ENCODE results near the gene RHOG.

Gene RHOG

DNA sequence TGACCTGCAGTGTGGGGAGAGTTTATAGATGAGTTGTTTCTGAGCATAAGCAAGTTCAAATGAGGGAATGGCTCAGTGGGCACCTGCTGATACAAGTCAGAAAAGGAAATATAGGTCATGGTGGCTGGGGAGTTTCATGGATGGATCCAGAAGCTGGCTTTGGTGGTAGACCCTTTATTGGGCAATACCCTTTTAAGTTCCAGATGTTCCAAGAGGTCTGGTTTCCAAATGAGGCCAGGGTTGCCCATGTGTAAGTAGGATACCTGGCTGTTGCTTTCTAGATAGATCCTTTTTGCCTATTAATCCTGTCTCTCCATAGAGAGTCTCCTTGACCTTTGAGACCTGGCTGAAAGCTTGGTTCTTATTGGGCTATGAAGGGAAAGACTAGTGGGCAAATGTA lies 16.9 kb upstream of the RHOG start:
- no peak for FAIRE-seq

DNA sequence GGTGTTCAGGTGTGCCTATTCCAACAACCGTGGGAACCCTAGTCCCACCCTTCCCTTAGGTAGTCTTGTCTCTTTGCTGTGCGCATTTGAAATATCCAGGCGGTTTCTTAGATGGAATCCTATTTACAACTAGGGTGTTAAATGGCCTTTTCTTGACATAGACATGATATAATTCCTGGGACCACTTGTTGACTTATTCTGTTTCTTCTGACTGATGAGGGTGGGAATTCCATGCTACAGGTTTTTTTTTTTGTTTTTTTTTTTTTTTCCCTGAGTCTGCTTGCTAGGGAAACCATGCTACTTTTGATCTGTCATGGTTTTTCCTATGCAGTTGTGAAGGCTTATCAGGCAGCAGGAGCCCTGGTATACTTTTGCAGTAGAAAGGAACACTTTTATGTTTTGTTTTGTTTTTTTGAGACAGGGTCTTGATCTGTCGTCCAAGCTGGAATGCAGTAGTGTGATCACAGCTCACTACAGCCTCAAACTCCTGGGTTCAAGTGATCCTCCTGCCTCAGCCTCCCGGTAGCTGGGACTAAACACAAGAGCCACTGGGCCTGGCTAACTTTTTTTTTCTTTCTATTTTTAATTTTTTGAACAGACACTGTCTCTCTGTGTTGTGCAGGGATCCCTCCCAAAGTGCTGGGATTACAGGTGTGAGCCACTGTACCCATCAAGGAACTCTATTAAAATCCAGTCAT lies 16.2 kb upstream of the RHOG start:
- FAIRE-seq: no peak

DNA sequence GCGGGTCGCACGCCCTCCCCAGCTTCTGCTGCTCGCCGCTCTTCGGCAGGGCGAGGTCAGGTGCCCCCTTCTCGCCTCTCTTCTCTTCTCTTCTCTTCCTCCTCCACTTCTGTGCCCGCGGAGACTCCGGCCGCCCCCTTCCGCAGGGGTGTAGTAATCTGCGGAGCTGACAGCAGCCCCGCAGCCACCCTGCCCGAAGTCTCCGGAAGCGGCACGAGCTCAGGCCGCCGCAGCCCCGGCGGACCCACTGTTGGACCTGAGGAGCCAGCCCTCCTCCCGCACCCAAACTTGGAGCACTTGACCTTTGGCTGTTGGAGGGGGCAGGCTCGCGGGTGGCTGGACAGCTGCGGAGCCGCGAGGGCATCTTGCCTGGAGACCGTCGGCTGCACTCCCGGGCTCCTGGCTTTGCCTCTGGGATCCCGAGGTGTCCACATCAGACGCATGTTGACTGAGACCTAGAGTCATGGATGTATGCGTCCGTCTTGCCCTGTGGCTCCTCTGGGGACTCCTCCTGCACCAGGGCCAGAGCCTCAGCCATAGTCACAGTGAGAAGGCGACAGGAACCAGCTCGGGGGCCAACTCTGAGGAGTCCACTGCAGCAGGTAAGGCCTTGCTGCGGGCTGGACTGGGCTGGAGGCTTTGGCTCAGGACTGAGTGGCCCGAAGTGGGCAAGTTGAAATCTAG lies 15.2 kb upstream of the RHOG start:
- FAIRE-seq: no peak

DNA sequence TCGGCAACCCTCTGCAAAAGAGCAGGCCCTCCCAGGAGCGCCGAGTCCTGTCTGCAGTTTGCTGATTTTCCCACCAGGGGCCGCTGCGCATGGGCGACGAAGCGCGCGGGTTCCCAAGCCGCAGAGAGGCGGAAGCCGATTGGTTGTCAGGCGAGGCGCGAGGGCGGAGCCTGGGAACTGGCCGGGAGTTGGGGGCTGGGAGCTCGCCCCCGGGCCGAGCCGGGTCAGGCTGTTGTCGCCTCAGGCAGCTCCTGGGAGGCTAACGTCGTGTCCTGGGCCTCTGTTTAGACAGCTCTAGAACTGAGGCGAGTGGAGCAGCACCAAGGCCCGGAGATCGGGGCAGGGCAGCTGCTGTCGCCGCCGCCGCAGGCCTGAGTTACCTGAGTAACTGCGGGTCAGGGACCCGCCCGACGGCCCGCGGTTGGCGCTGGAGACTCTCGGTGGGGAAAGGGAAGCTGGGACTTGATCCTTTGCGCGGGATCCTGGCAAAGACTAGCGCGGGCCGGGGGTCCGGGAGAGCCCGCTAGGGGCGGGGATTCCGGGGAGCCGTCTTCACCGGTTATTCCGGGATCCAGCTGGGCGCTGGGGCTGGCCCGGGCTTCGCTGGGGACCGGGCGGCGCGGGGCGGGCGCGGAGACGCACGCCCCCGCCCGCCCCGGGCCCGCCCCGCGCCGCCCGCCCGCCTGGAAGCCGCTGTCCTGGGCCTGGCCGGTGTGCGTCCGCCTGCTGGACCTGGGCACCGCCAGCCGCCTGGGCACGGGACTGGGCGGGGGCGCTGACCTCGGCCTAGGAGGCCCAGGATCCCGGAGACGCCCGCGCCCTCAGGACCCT lies 14.4 kb upstream of the RHOG start, which contains the start of gene STIM1:
STIM1 (plus strand) TSS at position 688 of the 831 bp plus-strand sequence. CDS start 607 bp downstream, outside the sequence.
- FAIRE-seq: no peak

DNA sequence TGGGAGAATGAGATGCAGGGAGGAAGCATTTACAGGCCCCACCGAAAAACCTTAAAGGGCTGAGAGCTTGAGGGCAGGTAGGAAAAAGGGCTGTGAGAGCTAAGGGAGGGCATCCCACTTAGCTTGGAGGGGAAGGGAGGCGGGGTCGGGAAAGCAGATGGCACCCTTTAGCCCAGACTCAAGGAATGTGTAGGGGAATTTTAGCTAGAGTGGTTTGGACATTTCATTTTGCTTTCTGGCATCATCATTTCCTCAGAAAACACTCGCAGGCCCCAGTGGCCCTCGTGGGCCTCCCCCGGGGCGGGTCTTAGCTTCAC lies 13.9 kb upstream of the RHOG start:
- FAIRE-seq: no peak

DNA sequence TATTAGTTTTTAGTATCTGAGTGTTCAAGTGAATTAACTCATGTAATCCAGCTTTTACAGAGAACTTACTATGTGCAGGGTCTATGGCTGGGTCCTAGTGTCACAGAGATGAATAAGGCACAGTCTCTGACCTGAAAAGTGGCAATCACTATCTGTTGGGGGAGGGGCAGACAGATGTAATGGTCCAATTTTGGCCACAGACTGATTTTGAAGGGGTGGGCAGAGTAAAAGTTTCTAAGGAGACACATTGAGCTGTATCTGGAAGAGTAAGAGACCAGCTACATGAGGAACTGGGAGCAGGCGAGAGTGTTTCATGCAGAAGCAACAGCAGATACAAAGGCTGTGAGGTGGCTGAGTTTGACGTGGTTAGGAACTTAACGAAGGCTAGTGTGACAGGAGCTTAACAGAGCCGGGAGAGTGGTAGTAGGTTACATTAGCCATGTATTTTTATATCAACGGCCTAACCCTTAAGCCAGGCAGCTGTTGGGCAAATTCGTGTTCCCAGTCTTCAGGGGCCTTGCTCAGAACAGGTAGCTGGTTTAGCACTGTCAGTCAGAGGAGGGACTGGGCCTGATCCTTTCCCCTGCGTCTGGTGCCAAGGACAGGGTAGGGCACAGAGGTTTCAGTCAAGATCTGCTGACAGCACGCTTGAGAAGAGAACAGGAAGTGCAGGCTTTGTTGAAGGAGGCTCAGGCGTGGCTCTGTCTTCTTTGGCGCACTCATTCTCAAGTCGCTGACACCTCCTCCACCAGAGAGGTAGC lies 13.3 kb upstream of the RHOG start:
- FAIRE-seq: no peak

DNA sequence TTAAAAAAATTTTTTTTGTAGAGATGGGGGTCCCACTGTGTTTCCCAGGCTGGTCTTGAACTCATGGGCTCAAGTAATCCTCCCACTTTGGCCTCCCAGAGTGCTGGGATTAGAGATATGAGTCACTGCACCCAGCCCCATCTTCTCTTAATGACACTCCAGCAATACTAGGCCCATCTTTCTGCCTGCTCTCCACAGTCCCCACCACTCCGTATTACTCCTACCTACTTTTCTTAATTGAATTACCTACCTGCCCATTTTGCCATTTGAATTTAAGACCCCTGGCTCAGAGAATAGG lies 12.7 kb upstream of the RHOG start:
- no peak for FAIRE-seq

DNA sequence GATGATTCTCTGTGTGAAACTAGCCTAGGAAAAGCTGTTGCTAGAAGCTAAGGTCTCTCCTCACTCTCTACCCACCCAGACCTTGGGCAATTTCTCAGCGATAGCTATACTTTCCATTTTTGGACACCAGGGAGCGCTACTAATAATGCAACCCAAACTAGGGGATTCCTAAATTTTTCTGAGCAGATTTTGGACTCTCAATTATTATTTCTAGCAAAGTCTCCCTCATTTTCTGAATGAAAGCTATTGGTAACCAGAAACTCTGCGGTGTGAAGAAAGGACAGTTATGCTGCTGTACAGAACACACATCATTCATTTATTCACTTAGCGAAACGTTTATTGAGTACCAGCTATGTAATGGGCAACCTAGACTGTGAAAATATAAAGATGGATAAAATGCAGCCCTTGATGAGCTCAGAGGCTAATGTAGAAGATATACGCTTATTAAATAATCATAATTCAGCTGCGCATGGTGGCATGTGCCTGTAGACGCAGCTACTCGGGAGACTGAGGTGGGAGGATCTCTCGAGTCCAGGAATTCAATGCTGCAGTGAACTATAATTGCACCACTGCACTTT lies 8.6 kb upstream of the RHOG start:
- FAIRE-seq: no peak

DNA sequence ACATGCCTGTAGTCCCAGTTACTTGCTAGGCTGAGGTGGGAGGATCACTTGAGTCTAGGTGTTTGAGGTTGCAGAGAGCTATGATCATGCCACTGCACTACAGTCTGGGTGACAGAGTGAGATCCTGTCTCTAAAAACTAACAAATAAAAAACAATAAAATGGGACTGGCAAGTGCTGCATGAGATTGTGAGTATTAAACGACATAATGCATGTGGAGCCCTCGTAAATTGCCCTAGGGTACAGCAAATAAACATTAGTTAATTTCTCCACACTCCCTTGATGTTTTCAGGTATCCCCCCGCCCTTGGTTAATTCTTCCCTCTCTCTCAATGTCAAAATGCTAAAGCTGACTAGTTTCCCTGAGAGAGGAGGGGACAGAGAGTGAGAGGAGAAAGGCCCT lies 4.9 kb upstream of the RHOG start:
- no peak for FAIRE-seq

DNA sequence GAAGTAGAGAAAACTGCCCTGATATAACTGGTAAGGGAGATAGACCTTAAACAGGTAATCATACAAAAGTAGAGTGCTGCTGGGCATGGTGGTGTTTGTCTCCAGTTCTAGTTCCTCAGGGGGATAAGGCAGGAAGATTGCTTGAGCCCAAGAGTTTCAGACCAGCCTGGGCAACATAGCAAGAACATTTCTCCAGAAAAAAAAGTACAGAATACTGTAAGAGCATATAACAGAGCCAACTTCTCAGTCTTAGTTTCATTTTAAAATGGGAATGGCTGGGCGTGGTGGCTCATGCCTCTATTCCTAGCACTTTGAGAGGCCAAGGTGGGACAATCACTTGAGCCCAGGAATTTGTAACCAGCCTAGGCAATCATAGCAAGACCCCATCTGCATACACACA lies 4.5 kb upstream of the RHOG start:
- FAIRE-seq: no peak

DNA sequence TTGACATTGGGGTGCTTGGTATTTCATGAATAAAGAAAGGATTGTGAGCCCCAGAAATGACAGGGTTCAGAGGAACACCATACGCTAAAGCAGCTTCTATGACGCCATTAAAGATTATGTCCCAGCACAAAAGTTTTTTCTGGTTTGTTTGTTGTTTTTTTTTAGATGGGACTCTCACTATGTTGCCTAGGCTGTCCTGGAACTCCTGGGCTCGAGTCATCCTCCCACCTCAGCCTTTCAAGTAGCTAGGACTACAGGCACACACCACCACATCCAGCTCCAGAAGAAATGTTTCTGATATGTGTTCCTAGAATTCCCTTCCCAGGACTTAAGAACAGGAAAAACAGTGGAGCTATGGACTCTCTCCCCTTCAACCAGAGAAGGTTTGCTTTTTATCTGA lies 2.6 kb upstream of the RHOG start:
- FAIRE-seq: no peak

DNA sequence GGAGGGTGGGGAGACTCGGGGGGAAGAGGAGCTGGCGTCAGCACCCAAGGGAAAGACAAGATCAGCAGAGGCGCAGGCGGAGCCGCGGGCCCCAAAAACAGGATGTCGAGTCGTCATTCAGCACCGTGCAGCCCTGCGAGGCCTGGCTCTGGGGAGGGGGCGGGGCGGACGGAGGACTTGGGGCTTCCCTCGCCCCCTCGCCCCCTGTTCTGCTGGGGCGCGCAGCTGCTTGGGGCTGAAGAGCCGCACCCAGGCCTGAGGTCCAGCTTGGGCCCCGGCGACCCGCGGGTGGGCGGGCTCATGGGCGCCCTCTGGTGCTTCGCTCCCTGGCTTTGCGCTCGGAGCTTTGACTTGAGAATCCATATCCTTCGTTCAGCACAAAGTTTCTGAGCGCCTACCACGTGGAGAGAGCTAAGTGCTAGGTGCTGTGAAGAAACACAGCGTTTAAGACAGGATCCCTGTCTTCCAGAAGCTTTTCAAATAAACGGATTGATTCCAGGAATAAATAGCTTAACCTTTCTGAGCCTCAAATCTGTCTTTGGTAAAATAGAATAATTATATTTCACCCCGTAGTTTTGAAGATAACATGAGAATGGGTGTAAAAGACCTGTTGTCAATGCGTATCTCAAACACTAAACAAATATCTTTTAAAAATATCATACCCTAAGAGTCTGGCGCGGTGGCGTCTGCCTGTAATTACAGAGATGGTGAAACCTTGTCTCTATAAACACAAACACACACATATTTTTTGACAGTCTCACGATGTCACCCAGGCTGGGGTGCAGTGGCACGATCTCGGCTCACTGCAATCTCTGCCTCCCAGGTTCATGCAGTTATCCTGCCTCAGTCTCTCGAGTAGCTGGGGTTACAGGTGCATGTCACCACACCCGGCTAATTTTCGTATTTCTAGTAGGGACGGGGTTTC lies 929 bp upstream of the RHOG start:
- FAIRE-seq: no peak

DNA sequence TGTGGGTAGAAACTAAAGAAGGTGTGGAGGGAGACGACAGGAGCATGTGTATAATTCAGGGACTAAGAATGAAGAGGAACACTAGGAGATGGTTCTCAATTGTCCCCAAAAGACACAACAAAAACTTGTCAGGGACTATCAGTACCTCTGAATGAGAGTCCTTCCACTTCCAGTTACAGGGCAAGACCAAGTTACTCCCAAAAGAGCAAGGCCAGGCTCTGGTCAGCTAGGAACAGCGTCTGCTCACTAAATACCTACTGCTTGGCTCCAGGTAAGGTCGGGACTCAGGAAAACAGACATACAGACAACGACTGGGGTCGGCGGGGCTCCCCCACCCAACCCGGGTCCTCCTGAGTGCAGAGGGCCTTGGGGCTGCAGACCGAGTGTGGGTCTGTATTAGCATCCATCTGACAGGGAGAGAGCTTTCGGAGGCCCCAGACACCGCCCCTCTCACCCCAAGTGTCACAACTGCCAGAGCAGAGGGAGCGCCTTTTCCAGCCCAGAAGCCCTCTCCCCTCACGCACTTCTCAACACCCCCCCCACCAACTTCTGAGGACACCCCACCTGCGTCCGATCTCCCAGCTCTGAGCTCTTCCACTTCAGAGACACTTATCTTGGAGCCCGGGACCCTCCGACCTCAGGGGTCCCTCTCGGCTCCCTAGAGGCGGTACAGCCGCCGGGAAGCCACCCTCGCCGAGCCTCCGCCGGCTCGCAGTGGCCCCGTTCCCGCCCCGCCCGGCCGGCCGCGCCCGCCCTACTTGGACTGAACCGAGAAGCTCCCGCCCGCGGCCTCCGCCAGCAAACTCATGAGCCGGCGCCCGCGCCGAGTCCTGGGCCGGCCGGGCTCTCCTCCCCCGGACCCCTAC lies 522 bp downstream of the RHOG start:
- no peak for FAIRE-seq

DNA sequence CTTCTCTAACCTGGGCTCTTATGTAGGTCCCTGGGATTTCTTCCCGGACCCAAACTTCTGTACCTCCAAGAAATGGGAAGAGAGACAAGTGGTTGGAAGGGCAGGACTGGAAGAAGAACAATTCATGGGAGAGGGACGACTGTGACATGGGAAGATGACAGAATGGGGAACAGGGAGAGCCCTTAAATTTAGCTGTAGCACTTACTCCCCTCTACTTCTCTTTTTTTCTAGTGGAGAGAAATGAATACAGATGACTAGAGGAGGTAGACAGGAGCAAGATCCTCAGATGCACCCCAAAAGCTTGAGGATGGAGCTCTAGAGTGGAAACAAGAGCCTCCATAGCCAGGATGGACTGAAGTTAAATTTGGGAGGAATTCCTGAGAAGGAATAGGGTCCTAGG lies 2.3 kb downstream of the RHOG start:
- FAIRE-seq: no peak

DNA sequence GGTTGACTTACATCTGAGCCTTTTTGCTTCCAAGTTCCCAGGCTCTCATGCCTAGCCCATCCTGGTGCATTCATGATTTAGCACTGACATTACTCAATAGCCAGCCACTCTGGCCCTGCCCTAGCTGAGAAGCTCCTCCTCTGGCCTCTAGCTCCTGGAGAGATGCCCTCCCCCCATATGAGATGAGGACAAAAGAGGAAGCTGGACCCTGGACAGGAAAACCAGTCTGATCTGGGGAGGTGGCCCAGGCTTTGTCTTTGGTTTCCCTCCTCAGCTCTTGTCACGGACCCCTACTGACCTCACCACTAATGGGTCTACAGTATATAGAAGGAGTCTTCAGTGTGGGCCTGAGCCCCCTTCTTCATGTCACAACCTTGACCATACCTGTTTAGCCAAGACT lies 3.0 kb downstream of the RHOG start:
- FAIRE-seq: no peak

DNA sequence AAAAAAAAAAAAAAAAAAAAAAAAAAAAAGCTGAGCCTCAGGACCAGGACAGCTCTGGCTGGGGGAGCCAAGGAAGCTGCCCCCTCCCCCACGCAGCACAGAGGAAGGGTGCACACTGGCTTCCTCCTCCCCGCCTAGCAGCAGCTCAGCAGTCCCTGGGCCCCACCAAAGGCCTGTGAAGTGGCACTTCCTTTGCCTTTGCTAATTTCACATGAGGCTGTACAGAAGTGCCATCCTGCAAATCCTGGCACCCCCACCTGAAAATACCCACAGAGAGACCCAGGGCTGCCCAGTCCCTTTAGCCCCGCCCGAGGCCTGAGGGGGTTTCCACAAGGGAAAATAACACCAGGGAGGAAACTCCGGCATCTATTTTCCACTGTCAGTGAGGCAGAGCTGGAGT lies 3.9 kb downstream of the RHOG start:
- no peak for FAIRE-seq

DNA sequence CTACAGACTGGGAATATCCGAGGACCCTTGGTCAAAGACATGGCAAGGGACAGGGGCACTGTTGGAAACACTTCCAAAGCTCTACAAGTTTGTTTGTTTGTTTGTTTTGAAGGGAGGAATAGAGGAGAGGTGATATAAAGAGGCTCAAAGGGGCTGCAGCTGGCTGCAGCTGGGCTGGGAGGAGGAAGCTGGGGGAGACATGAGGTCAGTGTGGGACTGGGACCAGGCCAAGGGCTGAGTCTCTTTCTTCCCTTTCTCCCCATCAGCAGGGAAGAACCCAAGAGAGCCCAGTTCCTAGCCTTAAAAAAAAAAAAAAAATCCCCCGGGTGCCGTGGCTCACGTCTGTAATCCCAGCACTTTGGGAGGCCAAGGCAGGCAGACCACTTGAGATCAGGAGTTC lies 5.0 kb downstream of the RHOG start:
- FAIRE-seq: no peak

DNA sequence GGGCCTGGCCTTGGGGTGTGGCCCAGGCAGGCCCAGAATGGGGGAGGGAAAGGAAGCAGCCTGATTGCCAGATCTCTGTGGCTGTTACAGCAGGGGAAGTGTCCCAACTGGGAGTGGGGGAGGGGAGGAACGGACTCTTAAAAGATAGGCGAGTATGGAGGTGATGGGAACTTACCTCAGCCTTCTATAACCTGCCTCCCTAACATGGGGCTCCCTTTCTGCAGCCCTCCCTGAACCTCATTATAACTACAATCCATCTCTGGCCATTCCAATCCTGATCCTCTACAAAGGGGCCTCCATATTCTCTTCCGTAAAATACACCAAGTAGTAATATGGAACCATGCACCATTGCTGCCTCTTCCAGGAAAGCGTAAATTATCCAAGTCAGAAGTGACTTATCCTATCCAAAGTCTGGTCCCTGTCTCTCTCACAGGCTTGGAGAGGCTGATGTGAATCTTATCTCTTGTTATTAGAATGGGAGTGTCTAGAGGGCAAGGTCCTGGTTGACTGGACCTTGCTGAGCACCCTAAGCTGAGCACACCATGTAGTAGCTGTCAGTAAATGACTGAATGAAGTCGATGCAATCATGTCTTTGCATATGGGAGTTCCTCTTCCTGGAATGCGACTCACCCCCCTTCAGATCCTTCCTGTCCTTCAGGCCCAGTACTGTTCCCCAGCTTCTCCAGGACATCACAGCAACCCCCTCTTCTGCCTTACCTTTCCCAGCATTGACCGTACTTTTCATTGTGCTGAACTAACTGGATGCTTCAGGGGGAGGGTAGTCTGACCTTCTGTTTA lies 5.9 kb downstream of the RHOG start:
- FAIRE-seq: no peak

DNA sequence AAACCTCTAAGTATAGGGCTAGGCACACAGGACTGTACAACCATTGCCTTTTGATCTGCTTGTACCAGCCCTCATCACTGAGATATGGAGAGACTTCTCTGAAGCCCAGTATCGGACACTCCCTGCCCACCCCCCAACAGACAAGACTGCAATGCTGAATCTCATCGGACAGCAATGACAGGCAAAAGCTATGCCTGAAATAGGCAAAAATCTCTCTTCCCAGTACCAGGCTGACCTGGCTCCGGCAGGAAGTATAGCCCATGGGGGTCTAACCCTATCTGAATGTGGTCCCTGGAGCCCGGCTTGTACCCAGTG lies 6.5 kb downstream of the RHOG start:
- FAIRE-seq: no peak

DNA sequence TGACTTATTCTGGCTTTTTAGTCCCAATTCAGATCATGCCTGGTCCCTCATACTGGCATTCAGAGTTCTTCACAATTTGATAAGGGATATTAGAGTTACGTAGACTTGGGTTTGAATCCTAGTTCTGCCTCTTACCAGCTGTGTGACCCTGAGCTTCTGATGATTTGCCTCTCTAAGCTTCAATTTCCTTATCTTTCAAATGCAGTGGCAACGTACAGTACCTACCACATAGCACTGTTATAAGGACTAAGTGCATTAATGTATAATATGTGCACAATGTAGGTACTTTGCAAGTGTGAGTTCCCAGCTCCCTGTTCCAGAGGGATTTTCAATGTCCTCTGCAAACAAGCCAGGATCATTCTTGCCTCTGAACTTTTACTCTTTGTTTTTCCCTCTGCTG lies 7.3 kb downstream of the RHOG start:
- no peak for FAIRE-seq
